Middle frontal gyrus (tissue), 1 donor: ENCODE results near the gene PBX3.

Experiments used
- DNase-seq: peaks from one replicate; pipeline ENCODE4 v3.0.0-alpha.2; 2015; ENCODE audit warnings: low spot score; ENCODE audit errors: extremely low spot score

Gene PBX3

DNA sequence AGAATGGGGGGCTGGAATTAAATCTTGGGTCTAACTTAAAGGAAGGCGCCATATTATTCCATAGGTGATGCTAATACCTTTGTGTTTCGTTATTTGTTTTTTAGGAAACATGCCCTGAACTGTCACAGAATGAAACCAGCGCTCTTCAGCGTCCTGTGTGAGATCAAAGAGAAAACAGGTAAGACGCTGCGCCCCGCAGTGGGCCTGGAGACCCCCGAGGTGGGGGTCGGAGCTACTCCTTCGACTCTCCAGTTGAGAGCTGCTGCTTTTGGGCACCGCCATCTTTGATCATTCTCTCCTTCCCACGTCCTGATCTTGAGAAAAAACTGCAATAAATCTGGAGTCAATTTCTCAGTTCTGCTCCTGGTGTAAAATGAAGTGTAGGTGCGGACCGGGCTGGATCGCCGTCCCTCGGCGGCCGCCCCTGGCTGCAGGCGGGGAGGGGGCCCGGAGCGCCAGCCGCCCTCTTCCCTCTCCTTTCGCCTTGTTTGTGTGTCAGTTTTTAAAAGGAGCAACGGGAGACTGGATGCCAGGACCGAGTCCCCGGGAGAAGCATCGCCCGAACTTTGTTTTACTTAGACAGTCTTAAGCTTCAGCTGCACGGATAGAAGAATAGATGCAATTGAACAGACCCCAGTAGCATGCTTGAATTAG, 1.4 kb downstream of the PBX3 start:
- no peak for DNase-seq

DNA sequence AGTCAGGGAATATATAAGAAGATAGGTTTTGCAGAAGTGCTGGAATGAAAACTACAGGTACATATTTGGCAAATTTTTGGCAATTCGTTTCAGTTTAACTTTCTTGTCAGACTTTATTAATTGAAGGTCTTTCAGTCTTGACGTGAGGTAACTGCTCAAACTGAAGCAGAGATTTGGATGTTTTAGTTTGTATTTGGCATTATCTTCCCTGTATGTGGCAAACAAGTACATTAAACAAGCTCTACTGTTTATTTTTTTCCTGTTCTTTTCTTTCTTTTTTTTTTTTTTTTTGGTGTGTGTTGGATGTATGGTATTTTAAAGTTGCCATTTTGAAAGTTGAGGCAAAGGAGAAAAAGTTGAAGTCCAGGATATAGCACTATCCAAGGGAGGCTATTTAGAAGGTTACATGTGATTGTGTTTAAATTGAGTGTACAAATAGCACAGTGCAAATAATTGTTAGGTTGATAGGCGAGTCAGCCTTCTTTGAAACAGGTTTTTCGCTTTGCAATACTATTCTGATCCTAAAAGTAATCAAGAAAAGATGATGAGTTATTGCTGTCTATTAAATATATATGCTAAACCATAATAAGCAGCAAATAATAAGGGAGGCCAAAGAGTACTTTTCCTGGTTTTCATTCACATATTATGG, 2.2 kb downstream of the PBX3 start:
- no peak for DNase-seq

DNA sequence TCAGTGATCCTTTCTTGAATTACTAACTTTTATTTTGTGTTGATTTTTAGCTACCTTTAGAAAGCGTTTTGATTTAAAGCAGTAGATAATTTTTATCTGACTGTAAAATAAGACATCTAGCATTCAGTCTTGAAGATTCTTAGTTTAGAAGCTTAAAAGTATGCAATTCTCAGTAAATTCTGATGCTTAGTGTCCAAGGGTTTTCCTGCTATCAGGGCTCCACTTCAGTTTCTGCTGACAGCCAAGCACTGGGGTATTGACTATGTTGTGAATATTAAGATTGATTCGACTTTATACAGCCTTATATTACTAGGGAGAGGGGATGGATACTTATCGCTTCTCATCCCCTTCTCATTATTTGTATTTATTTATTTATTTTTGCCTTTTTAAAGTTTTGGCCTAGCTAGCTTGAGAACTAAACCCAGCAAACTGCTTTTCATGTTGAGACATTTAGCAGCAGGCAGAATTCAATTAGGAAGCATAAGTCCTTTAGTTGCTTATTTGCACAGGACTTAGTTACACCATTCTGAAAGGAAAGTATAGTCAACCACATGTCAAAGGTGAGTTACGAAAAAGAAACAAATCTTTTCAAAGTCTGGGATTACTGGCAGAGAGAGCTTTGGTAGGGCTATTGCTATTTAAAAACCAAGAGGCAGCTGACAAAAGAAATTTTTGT, 2.9 kb downstream of the PBX3 start:
- no peak for DNase-seq

DNA sequence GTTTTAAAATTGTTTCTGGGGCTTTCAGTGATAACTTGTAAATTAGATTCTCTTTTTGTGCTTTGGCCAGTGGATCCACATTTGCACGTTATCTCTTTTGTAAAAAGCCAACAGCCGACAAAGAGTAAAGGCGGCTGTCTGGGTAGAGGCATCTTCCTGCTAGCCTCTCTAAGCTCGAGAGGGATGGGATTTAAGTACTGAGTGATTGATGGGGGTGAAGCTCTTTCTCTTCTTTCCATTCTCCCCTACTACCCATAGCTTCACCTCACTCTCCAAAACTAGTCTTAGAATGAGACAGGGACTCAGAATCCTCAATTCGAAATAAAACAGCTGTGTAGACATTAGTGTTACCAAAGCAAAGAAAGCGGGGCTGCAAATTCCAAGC, 3.4 kb downstream of the PBX3 start:
- DNase-seq, result no peak

DNA sequence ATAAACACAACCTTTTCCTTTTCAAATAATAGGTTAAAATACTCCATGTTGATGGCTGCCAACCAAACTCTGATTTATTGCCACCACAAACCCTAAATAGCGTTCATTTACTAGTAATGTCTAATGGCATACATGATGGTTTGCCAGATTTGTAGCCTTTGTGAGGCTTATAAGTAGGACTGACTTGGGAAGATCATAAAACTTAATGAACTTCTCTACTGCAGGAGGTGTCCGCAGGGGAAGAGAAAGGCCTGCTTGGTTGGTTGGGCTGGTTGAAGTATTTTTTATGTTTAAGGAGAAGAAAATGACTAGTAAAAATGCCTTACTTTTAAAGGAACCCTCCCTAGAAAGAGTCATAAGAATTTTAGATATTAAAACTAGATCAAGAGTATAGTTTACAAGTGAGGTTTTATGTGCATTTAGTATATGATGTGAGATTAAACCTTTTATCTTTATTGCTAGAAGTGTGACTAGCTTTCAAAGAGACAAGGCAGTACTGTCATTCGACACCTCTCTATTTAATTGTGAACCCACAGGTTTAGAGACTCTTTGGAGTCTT, 5.0 kb downstream of the PBX3 start:
- DNase-seq, result no peak

DNA sequence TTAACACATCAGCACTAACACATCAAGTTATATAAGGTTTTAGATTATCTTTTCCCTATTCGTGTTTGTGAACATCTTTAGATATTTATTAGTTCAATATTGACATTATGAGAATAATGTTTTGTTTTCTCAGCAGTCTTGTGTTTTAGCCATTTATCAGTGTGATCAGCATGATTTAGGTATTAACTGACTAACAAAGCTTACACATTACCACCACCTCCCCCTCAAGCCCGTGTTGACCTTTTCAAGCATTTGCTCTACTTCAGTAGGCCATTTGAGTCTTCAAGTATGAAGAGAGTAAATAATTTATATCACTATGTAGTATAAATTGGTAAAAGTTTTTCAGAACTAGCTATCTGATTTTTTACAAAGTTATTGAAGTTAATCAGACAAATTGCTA, 6.9 kb downstream of the PBX3 start:
- DNase-seq, result no peak

DNA sequence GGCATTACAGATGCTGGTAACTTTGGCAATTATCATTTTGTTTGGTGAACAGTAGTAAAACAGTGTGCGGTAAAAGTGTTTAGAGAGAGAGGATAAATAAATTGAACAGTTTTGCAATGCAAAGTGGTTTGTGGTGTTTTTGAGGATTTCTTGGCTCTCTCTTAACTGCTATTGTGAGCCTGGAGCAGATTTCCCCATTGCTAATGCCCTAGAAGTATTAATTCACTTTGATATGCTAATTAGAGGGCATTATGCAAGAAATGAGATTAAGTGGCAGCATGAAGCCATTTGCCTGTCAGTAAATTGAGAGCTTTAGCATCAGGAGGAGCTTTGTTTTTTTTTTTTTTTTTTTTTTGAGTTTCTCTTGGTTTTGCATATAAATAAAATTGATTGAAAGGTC, 8.2 kb downstream of the PBX3 start:
- no peak for DNase-seq

DNA sequence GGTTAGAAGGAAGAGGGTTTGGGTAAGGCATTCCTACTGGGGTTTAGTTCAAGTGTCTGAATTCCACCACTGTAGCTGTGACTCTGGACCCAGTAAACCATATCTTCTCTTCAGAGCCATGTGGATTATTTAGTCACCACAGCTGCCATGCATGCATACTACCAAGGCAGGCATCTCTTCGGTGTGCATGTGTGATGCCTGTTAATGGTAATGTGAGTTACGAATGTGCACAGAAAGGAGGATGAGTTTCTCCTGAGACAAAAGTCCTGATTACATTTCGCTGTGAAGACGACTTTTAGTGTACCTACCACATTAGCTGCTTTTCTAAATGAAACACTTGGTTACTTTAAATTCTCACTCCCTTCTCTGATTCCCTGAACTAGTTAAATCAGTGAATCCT, 9.3 kb downstream of the PBX3 start:
- DNase-seq, result no peak

DNA sequence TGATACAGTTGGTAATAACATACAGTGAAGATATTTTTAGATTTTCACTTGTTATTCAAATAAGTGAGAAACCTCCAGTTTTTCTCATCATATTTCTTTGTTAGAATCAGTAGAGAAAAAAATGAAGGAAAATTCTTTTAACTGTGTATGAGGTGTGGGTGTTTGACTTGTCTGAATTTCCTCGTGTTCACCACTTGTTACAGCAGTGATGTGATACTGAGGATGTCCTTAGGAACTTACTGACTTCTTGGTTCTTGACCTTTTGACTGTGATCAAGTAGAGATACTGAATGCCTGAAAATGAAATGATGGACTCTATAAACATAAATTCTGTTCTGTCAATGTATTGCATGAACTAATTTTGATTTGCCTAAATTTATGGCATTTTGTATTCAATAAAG, 10.7 kb downstream of the PBX3 start:
- no peak for DNase-seq

DNA sequence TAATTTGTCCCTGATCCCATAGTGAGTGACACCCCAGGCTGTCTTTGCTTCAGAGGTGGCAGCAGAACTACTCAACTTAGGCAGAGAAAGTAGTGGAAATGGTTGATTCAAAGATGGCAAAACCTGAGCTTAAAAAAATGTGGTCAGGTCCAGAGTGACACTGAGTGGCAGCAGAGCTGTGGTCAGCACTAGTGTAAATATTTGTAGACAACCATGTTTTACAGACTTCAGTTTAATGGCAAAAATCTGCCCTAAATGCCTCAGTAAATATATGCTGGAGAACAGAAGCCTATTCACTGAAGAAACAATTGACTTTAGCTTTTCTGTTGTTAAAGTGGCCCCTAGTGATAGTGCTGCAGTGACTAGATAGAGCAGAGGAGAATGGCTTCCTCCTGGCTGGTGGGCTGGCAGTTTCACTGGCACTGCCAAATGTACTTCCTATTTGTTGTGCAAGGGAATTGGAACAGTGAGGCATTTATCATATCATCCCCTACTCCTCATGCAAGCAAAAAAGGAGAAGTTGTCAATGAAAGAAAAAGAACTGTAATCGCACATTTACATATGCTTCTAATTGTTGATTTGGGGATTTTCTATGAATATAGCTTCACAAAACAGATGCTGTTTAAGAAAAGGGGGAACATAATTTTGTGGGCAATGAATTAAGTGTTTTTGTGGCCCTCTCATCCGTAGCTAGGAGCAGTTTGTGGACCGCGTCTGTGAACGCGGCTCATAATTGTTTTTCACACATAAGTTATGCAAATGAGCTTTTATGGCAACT, 12.0 kb downstream of the PBX3 start:
- no peak for DNase-seq

DNA sequence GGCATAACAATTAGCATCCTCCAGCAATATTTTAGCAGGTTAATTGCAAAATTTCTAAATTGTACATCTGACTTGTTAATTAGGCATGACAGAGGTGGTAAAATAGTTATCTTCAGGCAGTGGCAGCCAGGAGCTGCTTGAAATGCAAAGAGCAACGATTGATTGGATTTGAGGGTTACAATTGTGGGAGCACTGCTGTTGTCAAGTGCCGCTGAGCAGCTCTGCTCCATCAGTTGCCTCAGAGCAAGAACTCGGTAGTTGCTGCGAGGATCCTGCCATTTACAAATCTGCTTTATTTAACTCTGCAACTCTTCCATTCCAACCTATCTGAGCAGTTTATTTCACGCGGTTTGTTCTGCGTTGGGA, 12.6 kb downstream of the PBX3 start:
- DNase-seq, result no peak

DNA sequence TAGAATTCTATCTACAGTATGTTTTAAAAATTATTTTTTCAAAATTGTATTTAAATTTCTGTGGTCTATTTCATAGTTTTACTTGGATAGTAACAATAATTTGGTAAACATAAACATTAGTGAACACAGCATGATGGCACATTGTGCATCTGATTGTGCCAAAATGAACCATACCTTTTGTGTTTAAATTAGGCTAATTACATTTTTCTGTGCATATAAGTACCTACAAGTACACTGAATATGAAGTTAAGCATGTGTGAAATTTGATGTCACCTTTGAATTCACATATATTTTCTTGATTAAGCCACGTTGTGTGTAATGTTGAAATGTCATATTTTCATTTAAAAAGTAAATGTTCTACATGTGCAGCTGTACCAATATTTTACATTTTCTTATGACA, 13.4 kb downstream of the PBX3 start:
- DNase-seq, result no peak

DNA sequence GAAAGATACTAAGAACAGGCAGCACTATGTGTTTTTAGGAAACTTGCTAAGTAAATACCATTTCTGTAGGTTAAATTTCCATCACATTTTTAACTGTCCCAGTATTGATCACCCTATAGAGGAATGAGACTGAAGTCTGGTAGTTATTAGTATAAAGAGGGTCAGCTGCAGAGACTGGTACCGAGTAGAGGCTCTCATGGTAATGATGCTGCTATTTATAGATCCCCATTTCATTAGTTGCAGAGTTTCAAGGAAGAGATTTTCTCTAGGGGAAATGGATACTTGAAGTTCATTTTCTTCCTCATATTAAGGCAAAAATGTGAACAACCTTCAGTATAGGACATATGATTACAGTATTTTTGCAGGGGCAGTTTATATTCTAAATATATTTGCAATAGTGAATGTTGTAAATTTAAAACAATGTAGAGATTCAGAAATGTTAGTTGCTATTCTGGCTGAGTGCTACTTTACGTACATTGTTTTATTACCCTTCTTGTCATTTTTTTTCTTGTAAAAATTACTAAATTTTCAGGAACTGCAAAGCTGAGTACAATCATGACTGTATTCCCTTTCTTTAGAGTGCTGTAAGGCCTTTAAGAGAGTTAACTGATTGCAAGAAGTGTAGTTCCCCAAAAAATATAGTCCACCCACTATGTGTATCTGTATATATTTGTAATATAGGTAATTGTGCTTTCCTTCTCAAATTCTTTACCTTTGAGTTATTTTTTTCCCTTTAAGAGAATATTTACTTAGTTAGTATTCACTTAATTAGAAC, 14.7 kb downstream of the PBX3 start:
- DNase-seq, result no peak

DNA sequence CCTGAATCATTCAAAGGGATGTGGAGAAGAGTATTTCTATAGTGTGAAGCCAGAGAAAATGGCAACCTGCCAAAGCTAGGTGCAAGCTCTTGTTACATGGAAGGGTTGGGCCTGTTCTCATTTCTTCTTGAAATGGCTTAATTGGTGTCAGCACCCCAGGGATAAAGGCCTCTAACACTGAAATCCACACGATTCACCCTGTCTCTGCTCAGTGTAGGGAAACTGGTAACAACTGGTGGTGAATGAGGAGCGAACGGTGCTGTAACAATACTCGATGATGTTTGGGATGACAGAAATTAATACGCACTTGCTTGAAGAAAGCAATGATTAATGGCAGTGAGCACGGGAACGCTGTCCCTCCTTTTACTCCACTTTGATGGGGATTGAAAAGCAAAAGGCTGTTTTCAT, 16.2 kb downstream of the PBX3 start:
- no peak for DNase-seq

DNA sequence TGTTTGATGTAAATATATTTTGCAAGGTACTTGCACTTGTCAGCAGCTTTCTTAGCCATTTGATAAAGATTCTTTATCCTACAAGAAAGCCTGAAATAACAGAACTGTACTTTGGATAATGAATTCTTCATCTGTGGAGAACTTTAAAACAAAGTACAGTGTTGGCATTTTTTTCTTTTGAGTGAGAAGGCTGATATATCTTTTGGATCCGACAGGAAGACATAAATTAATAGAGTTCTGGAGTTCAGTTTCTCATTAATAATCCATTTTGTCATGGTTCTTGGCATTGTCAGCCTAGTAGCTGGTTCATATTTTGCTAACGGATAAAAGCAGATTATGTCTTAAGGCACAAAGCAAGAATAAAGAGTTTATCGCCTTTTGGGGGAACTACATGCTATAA, 17.0 kb downstream of the PBX3 start:
- DNase-seq, result no peak

DNA sequence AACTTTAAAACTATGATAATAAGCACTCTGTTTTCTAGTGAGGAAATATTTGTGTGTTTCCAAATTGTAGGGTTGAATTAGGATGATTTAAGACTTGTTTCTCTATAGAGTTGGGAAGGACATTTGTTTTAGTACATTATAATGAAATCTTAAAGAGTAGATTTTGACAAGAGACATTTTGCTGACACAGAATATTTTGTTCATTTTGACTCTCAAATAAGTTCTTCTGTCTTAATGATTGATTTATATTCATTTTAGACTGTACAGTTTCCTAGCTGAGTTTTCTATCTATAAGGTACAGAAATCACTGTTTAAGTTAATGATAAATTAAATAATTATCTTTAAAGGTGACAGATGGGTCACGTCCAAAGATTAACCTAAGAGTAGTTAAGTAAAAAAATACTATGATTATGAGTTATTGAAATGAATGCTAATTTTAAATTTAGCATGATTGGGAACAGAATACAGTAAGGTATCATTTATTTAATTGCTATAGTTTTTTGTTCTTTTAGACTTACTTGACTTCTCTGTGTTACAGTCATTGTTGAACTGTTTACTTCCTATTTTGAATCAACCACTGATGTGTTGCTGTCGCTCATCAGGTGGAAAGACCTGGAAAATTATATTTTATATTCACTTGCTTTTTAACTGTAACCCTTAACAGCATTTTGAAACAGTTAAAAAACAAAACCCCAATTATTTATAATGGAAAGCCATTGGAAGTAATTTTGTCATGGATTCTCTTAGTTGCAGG, 19.5 kb downstream of the PBX3 start:
- DNase-seq, result no peak

DNA sequence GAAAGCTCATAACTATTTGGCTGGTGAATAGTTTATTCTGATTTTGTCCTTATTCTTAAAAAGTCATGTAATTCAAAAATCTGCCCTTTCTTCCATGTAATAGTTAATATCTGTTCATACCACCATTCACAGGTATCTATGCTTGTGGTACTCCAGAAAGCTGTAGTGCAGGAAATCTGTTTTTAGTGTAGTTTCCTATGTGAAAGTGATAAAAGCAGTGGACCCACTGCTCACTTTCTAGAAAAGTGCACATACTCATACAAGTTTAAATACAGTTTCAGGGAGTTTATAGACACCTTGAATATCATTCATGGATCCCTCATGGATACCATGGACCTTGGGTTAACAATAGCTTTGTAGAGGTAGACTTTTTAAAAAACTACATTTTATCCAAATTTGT, 20.2 kb downstream of the PBX3 start:
- no peak for DNase-seq

DNA sequence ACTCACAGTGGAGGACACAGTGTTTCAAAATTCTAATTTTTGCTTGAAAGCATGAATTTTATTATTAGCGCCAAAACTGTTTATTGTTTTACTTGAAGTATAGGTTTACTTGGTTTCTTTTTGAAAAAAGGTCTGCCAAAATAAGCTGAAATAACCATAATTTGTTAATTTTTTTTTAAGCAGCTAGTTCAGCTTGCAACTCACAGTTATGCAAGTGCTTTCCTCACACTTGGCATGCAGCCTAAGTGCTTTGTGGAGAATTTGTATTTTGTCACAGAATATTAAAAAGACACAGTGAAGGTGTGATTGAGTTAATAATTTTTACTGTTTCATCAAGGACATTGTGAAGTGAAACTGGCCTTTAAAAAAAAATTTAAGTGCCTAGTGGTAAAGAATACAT, 21.6 kb downstream of the PBX3 start:
- no peak for DNase-seq

DNA sequence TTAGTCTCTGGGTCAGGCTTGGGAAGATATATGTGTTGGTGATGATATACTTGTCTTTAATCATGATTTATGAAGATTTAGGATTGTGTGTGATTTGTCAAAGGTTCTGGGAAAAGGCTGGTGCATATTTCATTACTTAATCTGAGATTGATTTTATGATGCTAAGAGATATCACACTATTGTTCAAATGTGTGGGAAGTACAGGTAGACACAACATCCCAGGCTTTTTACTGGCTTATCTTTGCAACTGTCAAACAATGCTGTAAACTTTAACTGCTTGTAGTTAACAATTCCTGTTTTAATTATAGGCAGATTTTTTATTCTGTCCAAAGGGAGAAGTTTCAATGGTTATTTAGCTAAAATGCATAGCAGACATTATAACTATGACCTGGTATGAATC, 23.9 kb downstream of the PBX3 start:
- no peak for DNase-seq

DNA sequence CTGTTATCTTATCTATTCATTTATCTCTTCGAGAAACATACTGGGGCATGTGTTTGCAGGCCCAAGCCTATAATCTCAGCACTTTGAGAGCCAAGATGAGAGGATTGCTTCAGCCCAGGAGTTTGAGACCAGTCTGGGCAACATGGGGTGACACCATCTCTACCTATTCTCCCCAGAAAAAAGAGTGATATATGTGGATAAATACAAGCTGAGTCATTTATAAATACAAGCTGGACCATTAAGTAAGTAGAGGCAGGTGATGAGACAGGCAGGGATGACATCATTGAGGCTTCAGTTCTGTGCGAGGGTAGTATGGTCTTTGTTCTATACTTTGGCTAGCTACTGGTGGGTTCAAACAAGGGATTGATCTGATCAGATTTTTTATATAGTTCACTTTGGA, 25.6 kb downstream of the PBX3 start:
- no peak for DNase-seq

DNA sequence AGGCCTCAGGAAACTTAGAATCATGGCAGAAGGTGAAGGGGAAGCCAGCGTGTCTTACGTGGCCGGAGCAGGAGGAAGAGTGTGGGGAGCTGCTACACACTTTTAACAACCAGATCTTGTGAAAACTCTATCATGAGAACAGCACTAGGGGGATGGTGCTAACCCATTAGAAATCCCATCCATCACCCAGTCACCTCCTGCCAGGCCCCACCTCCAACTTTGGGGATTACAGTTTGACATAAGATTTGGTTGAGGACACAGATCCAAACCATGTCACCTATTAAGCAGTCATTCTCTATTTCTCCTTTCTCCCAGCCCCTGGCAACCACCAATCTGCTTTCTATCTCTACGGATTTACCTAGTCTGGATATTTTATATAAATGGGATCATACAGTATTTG, 26.9 kb downstream of the PBX3 start:
- DNase-seq, result no peak
